Mesodermal cell (in vitro differentiated cells): ENCODE measurements around the gene AKR1D1.

Experiments used
- H3K27ac ChIP-seq: 2 replicates; pipeline ENCODE4 v1.7.0; 2013; ENCODE audit warnings: mild to moderate bottlenecking, low read depth, low read length, moderate library complexity; ENCODE audit not compliant: severe bottlenecking
- H3K36me3 ChIP-seq: 2 replicates; pipeline ENCODE4 v1.7.1; 2013; ENCODE audit warnings: mild to moderate bottlenecking, low read length, moderate library complexity; ENCODE audit not compliant: control insufficient read depth, insufficient read depth
- H3K4me1 ChIP-seq: one replicate; pipeline ENCODE4 v1.7.1; 2013; ENCODE audit warnings: mild to moderate bottlenecking, low read length; ENCODE audit not compliant: insufficient read depth, control insufficient read depth, poor library complexity, severe bottlenecking
- H3K4me3 ChIP-seq: 2 replicates; pipeline ENCODE4 v1.7.0; 2013; ENCODE audit warnings: low read length, control low read depth, mild to moderate bottlenecking; ENCODE audit not compliant: insufficient read depth, poor library complexity, severe bottlenecking; ENCODE audit errors: extremely low read depth
- H3K9me3 ChIP-seq: 2 replicates; pipeline ENCODE4 v1.7.1; 2013; ENCODE audit warnings: mild to moderate bottlenecking, low read length, moderate library complexity; ENCODE audit not compliant: control insufficient read depth
- WGBS, 2 experiments: methylation state at CpG; one replicate each; pipeline ENCODE4 v1.1.5; 2013; ENCODE audit warnings: missing lambda C conversion rate in 2 of 2; ENCODE audit not compliant: insufficient coverage in 2 of 2; 5-methylcytosine and 5-hydroxymethylcytosine counted together

AKR1D1 gene

GRCh38 chr7:138164804-138165203 is 88.5 kb downstream of the AKR1D1 start:
- Histone ChIP-seq H3K4me1 (peaks cover 21% of the 10 kb centered on the region), H3K36me3 (no peaks in the 10 kb centered on the region), H3K27ac (no peak overlapping the region), H3K4me3 (no peak overlapping the region), H3K9me3 (peaks cover 41% of the 10 kb centered on the region)
- WGBS, 2 experiments: 100% methylated on average over 2 of the region's 3 CpGs; no CpG with 5 or more reads in 1 of the 2 experiments

- no peak overlapping the region for H3K4me3 ChIP-seq
- H3K27ac ChIP-seq: peak overlapping the region; percentile 87
- peaks cover 32% of the 10 kb centered on the region for H3K4me1 ChIP-seq
- H3K9me3 ChIP-seq: peaks cover 41% of the 10 kb centered on the region
- H3K36me3 ChIP-seq: no peaks in the 10 kb centered on the region
- WGBS, 2 experiments: 76 to 88% methylated on average over 3 of the region's 4 CpGs
Observed at GRCh38 chr7:138166681-138167080, 90.4 kb downstream of the AKR1D1 start.

DNA sequence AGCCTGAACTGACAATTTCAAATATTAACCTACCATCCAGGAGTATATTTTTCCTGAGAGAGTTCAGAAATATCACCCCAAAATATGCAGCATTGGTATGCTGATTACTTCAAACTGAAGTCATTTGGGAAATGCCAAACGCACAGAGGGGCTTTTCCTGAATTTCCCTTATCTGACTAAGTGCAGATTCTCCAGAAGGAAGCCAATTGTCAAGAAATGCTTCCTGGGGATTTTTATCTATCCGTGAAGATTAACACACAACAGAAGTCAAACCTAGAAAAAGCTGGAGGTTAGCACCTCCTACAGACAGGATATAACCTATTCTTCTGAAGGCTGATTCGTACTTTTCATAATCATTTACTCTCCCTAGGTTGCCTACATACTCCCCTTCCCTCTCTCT is 91.0 kb downstream of the AKR1D1 start:
- peak overlapping the region; percentile 87 for H3K27ac ChIP-seq

DNA sequence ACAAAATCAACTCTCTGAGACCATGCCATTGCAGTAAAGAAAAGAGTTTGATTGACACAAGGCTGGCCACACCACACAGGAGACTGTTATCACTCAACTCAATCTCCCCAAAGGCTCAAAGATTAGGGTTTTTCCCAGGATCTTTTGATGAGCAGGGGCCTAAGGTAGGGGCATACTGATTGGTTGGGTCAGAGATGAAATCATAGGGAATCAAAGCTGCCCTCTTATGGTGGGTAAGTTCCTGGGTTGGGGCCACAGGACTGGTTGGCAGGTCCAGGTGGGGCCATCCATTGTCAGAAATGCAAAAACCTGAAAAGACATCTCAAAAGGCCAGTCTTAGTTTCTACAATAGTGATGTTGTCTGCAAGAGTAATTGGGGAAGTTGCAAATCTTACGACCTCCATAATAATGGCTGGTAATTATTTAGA is 91.6 kb downstream of the AKR1D1 start:
- Histone ChIP-seq H3K4me3 (no peak overlapping the region), H3K4me1 (peaks cover 32% of the 10 kb centered on the region)

More for the DNA sequence above, 91.0 kb downstream of the AKR1D1 start:
- H3K4me3 ChIP-seq: no peak overlapping the region
- H3K36me3 ChIP-seq: no peaks in the 10 kb centered on the region
- H3K9me3 ChIP-seq: peaks cover 41% of the 10 kb centered on the region
- peaks cover 32% of the 10 kb centered on the region for H3K4me1 ChIP-seq
- WGBS, 2 experiments: 7 to 13% methylated on average over 1 to 2 of the region's 3 CpGs

More for the DNA sequence above, 91.6 kb downstream of the AKR1D1 start:
- Histone ChIP-seq H3K36me3 (no peaks in the 10 kb centered on the region), H3K27ac (no peak overlapping the region), H3K9me3 (peaks cover 48% of the 10 kb centered on the region)
- no CpG with 5 or more reads among the region's 1 CpG for WGBS, 2 experiments
